Glomerular visceral epithelial cell (primary cell): ENCODE data around the gene CYP3A7.
"Not testable (repeated sequence)": the region's sequence is repeated elsewhere in the genome, so short reads cannot be mapped to it uniquely, and the experiment has no call there.

Experiments used
- DNase-seq: peaks from one replicate; pipeline ENCODE4 v3.0.0-alpha.2; 2016; ENCODE audit errors: extremely low spot score

CYP3A7 gene

DNA sequence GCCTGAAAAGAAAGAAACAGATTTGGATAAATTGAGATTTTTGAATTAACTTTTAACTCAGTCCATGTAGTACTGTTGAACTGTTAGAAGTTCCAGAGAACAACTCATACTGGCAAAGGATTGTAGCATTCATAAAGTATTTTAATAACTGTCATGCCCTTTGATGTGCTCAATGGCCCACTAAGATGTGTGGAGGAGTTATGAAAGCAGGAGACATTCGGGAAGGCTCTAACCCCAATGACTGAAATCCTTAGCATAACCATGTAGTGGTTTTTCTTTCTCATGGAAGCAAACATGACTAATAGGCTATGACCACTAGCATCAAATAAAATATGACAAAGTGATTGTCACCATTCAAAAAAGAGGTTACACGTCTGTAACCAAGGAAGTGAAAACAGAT is 25.7 kb downstream of the CYP3A7 start:
- DNase-seq, result no peak

DNA sequence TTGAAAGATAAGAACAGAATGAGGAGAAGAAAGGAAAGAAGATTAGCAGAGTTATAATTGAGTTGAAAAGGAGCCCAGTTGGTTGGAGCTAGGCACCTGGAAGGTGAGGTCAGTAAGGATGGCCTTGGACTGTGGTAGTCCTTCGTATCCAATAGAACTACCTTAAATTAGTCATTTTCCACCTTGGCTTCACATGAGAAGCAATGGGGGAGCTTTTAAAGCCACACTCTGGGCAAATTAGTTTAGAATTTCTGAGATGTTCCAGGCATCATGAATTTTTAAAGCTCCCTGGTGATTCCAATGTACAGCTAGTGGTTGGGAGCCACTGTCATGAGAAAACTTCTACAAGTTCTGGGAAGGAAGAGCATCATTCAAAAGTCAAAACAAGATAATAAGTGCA is 27.9 kb downstream of the CYP3A7 start:
- no peak for DNase-seq

GRCh38 chr7:99699946-99700345 is 35.0 kb downstream of the CYP3A7 start:
- no peak for DNase-seq

- DNase-seq, result peak; percentile 34
These were observed 35.9 kb downstream of the CYP3A7 start for GRCh38 chr7:99698867-99699730.

DNA sequence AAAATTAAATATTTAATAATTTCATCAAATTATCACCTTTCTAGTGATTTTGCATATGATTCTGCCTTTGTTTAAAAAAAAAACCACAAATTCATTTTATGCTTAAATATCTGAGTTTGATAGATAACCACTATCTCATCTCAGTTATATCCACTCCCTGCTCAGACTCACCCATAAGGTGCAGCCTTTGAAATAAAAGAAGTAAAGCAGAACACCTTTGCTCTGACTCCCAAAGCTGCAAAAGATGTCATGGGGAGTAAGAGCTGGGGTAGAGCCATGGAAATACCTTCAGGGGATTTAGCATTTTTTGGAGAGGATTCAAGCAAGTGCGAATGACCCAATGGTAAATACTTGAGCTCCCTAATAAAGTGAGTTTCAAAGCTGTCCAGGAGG is 40.1 kb downstream of the CYP3A7 start:
- no peak for DNase-seq

DNA sequence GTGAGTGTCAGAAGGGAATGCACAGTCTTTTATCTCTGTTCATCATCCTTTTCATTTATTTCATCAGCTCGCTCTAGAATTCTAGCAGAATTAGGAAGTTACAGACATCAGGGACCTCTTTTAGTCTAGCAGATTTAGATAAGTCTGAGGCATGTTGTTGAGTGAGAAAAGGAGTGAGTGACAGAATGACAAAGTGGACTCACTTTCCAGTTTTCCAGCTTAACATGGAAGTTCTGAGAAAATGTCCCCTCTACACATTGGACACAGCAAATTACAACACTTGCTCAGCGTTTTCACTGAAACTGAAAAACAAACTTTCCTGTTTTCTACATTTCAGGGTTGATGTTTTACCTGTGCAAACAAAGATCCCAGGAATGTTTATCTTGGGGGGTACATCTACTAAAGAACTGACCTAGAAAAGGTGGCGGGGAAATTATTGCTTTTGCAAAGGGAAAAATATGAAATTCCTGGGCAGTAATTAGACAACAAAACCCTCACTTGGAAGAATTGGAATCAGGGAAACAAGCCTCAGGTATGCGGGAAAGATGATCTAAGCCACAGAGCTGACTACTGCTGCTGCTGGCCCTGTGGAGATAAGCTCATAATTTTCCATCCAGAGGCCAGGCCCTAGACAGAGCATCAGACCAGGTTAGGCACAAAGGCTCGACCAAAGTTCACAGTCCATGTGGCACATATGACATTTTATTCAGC is 40.6 kb downstream of the CYP3A7 start:
- no peak for DNase-seq

GRCh38 chr7:99693427-99694200 is 41.4 kb downstream of the CYP3A7 start:
- no peak for DNase-seq

DNA sequence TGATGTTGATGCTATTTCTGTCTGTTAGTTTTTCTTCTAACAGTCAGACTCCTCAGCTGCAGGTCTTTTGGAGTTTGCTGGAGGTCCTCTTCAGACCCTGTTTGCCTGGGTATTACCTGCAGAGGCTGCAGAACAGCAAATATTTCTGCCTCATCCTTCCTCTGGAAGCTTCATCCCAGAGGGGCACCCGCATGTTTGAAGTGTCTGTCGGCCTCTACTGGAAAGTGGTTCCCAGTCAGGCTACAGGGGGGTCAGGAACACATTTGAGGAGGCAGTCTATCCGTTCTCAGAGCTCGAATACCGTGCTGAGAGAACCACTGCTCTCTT is 41.9 kb downstream of the CYP3A7 start:
- no peak for DNase-seq

DNA sequence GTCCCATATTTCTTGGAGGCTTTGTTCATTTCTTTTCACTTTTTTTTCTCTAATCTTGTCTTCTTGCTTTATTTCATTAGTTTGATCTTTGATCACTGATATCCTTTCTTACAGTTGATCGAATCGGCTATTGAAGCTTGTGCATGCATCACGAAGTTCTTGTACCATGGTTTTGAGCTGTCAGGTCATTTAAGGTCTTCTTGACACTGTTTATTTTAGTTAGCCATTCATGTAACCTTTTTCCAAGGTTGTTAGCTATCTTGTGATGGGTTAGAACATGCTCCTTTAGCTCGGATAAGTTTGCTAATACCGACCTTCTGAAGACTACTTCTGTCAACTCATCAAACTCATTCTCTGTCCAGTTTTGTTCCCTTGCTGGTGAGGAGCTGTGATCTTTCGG is 42.4 kb downstream of the CYP3A7 start:
- not testable (repeated sequence) for DNase-seq

DNA sequence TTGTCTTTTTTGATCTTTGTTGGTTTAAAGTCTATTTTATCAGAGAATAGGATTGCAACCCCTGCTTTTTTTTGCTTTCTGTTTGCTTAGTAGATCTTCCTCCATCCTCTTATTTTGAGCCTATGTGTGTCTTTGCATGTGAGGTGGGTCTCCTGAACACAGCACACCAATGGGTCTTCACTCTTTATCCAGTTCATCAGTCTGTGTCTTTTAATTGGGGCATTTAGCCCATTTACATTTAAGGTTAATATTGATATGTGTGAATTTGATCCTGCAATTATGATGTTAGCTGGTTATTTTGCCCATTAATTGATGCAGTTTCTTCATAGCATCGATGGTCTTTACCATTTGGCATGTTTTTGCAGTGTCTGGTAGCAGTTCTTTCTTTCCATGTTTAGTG is 43.3 kb downstream of the CYP3A7 start:
- not testable (repeated sequence) for DNase-seq

- DNase-seq, result not testable (repeated sequence)
These were observed 44.1 kb downstream of the CYP3A7 start for GRCh38 chr7:99690918-99691317.

GRCh38 chr7:99685871-99686608 is 49.0 kb downstream of the CYP3A7 start:
- DNase-seq, result not testable (repeated sequence)

GRCh38 chr7:99685129-99685758 is 49.8 kb downstream of the CYP3A7 start:
- DNase-seq, result no peak

DNA sequence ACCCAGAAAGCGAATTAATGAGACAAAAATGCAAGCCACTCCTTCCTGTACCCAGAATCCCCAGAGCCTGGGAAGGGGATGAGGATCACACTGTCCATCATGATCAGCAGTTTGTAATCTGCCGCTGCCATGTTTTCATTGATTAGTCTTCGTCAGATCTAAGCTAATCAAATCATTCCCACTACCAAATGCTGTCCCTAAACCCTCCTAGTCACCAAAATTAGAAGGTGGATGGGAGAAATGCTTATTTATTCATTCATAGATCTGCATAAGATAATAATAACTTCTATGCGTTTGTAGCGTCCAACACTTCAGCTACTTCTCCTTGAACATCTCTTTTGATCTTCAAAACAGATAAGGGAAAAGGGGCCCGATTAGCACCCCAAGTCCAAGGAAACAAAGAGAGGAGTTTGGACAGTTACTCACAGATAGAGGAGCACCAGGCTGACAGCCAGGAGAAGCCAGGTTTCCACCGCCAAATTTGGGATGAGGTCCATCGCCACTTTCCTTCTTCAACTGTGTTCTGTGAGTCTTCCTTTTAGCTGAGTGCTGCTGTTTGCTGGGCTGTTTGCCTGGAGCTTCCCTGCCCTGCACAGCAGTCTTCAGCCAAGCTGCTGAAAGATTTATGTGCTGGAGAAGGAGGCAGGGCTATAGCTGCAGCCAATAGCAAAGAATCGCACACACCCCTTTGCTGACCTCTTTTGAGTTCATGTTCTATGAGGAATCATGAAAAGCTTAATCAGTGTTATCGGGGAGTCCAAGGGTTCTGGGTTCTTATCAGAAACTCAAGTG is 55.4 kb downstream of the CYP3A7 start, which contains the start of gene CYP3A5:
CYP3A5 (minus strand) TSS at position 597 of the 792 bp plus-strand sequence; CDS start at position 497, 100 bp downstream.
- DNase-seq, result peak; percentile 2

DNA sequence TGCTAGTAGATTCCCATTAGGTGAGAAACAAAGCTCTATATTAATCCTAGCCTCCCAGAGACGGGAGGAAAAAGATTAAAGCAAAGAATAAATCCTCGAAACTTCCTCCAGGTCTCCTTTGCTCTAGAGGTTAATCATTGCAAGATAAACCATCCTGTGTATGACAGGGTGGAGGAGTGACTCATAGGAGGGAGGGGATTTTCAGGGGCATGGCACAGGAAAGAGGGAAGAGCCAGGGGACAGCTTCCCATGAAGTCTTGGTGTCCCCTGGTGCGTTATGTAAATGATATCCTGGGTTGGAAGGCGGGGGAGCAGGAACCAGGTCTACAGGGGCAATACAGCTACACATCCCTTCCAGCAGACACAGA is 56.0 kb downstream of the CYP3A7 start:
- DNase-seq, result peak; percentile 79

DNA sequence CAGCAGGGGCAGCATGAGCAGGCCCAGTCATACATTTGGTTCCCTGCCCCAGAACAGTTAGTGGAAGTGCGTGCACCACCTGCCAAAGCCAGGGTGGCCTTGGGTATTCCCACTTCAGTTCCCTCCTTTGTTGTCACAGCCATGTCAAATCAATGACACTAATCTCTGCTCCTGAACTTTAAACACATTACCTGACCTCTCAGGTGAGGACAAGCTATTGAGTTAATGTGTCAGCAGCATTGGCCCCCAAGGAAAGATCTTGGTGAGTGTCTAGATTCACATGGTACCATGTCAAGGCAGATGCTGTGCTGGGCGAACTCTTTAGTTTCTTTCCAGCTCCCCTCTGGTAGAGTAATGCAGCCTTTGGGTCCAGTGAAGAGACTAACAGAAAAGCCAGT is 57.3 kb downstream of the CYP3A7 start:
- no peak for DNase-seq

- DNase-seq, result no peak
These were observed 57.9 kb downstream of the CYP3A7 start for GRCh38 chr7:99677013-99677647.

GRCh38 chr7:99674995-99675742 is 59.8 kb downstream of the CYP3A7 start:
- no peak for DNase-seq

DNA sequence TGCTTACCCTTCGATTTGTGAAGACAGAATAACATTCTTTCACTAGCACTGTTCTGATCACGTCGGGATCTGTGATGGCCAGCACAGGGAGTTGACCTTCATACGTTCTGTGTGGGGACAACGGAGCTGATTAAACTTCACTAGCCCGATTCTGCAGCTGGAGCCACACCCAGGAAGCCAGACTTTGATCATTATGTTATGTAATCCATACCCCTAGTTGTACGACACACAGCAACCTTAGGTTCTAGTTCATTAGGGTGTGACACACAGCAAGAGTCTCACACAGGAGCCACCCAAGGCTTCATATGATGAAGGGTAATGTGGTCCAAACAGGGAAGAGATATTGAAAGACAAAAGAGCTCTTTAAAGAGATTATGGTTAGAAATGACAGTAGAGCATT is 62.4 kb downstream of the CYP3A7 start:
- DNase-seq, result no peak
